SKM-1 treated with dmso at 0.1 percent for 144 hours (cell line): ENCODE measurements around the gene AHNAK2.
"Not testable (repeated sequence)": the region's sequence is repeated elsewhere in the genome, so short reads cannot be mapped to it uniquely, and the experiment has no call there.

Source experiments
- DNase-seq: peaks from one replicate; lab custom pipeline; 2025; ENCODE audit not compliant: unreplicated experiment; lab: John Stamatoyannopoulos, UW

The AHNAK2 gene

DNA sequence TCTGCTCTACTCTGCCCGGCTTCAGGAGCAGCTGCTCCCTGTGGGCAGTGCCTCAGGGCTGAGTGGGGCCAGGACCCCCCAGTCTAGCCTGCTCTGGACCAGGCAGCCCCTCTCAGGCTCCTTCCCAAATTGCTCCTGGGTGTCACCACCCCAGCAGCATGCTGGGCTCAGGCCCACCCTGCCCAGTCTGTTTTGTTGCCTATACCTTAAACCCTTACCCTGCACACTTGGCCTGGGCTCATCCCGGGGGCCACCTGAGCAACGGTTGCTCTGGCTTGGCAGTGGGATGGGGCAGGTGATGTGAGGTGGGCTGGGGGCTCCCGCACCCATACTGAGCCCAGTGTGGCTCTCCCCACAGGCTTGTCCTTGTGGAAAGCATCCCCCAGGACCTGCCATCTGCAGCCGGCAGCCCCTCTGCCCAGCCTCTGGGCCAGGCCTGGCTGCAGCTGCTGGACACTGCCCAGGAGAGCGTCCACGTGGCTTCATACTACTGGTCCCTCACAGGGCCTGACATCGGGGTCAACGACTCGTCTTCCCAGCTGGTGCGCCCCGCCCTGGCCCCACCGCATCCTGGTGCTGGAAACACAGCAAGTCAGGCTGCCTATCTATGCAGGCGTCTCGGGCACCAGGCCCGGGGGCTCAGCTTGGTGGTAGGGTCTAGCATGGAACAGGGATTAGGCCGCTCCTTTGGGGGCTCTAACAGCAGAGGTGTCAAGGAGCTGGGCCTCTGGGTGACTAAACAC is 49.6 kb downstream of the AHNAK2 start:
- no peak for DNase-seq

DNA sequence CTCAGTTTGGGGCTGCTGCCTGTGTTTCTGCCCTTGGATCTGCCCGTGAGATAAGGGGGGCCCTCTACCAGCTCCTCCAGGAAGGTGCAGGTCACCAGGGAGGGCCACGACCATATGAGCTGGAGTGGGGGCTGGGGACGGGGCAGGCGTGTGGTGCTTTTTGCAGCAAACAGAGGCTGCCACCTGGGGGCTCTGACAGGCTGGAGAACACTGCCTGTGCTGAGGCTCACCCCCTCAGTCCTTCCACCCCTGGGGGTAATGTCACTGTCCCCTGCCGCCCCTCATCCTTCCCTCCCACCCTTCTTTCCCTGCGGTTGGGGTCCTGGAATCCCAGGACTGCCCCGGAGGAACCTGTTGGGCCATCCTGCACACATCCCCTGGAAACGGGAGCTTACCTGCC is 50.3 kb downstream of the AHNAK2 start:
- DNase-seq = no peak

DNA sequence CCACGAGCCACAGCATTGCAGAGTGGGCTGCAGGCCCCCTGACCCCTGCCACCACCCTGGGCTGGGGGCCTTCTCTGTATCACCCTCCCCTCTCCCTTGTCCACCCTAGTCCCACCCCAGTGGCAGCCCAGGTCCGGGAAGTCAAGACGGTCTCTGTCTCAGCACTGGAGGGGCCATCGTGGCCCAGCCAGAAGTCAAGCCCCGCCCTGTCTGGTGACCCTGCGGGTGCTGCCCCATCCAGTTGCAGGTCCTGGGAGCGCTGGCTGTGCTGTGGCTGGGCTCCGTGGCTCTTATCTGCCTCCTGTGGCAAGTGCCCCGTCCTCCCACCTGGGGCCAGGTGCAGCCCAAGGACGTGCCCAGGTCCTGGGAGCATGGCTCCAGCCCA is 50.8 kb downstream of the AHNAK2 start:
- no peak for DNase-seq

DNA sequence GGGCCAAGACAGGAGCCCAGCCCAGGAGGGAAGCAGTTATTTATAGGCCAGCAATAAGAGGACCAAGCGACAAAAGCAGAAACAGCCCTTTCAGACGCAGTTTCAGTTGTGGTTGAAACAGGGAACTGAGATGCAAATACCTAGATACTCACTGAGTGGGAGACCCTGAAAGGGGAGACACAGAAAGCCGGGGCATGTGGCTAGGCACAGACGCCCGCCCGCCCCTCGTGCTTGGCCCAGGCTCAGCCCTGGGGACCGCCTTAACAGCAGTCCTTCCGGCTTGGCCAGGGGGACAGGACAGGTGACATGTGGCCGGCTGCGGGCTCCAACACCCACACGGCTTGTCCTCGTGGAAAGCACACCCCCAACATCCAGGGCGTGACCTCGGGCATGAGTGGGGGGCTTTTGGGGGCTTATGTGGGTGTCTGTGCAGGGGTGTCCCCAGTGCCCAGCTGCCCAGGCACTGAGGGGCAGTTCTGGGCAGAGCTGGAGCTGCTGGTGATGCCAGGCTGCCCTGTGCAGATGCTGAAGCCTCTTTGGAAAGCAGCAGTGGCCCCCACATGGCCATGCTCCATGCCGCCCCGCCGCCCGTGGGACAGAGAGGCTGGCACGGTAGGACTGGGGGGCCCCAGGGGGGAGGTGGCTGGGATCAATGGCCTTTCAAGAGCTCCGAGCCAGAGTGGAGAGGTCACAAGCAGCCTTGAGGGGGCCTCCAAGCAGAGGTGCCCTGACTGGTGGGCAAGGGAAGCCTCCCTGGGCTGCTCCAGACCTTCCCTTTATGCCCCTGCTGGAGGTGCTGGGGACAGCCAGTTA is 51.3 kb downstream of the AHNAK2 start:
- DNase-seq = peak; percentile 42

DNA sequence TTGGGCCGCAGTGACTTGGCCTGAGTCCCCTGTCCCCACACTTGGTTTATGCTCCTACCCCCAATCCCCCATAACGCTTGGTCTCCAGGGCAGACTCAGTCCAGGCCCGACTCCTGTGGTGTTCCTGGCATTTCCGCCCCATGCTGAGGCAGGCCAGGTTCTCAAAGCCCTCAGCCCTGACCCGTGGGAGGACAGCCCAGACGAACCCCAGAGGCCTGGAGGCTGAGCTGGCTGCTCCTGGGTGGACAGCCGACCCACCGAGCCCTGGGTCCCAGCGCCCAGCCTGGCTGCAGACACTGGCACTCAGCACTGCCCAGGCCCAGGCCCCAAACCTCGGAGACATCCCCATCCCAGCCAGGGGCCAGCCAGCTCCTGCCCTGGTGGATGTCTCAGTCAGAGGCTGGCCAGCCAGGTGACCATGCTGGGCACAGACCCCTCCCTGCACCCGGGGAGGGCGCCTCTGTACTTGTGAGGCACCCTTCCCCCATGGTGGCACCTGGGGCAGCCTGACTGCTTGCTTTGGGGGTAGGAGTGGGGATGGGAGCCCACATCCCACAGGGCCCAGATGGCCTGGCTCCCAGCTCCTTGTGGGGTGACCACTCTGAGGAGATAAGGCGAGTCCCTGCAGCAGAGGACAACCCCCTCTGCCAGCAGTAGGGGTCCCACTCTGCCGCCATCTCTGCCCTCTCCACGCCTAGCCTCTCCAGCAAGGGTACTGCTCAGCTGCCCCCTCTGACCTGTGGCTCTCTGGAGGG is 52.1 kb downstream of the AHNAK2 start:
- no peak for DNase-seq

DNA sequence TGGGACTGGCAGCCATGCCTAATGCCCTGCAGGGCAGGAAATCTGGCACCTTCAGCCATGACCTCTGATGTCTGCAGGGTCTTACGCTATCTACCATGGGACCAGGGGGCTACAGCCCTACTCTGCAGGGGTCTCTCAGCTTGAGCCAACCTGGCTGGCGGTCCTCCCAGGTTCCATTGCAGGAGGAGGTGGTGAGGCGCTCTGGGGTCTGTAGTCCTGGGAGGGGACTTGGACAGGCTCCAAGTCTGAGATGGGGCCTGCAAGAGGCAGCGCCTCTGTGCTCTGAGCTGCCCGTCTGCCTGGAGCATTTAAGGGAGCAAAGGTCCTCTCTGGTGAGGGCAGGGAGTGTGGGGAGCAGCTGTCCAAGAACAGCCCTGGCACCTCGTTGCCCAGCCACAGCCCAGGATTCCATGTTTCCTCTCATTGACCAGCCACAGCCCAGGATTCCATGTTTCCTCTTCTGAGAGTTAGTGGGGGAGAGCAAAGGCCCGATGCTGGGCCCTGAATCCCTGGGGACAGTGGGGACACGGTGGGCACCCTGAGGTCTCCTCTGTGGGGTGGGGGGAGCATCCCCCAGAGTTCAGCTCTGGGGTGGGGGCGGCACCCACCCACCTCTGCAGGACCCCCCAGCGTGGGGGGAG is 52.8 kb downstream of the AHNAK2 start:
- no peak for DNase-seq

DNA sequence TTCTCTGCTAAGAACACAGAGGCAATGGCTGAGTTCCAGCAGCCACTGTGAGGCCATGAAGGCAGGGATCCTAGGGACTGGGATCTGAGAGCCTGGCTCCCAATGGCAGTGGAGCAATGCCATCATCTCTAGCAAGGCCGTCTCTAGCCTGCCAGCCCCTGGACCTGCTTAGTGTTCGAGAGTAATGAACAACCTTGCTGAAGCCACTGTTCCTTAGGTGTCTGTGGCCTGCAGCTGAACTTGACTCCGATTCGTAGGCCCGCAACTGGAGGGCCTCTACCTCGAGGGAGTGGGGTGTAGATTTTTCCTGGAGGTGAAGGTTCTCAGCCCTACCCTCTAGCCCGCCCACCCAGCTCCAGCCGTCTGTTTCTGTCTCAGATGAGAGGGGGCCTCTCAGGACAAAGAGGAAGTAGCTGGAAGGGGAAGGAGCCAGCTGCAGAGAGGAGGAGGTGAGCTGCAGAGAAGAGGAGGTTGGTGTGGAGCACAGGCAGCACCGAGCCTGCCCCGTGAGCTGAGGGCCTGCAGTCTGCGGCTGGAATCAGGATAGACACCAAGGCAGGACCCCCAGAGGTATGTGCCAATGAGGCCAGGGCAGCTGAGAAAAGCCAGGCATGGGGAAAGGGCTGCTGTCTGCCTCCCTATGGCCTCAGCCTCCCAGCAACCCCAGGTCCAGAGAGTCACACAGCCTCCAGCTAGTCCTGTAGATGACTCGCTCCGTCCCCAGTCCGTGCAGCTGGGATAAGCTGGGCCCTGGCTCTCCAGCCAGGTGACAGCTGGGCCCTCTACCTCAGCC is 53.6 kb downstream of the AHNAK2 start, which contains the start of gene PLD4:
TSS of gene PLD4 (plus strand) at position 459 of the 793 bp plus-strand sequence. CDS start 2,262 bp downstream, outside the sequence.
- DNase-seq = peak; percentile 59

DNA sequence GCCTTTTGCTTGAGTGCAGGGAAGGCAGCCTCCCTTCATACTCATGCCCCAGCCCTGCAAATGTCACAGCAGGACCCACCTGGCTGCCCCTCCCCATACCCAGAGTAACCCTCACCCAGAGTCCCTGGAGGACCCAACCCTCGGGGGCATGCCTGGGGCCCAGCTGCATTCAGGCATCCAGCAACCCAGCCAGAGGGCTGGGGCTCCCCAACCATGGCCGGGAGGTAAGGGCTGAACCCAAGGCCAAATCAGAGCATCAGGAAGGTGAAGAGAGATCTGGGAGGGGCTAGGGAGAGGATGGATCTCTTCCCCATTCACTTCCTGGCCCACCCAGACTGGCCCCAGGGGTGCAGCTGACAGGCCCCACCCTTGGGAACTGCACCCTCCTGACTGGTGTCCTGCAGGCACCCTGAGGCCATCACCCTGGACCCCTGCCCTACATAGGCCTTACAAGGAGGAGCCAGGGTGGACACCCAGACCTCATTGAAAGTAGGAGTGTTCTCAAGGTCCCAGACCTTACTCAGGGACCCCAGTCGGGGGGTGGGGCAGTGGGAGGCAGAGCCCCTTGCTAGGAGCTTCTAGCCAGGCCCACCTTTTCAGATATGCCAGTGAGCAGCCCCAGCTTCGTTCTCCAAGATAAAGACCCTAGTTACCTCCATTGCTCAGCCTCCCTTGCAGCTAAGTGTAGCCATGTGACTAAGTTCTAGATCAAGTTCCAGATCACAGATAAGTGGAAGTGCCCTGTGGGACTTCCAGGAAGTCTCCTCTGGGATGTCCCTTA is 54.3 kb downstream of the AHNAK2 start:
- no peak for DNase-seq

DNA sequence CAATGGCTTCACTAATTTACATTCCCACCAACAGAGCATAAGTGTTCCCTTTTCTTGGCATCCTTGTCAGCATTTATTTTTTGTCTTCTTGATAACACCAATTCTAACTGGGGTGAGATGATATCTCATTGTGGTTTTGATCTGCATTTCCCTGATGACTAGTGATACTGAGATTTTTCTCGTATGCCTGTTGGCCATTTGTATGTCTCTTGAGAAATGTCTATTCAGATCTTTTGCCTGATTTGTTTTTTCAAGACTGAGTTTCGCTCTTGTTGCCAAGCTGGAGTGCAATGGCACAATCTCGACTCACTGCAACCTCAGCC is 58.2 kb downstream of the AHNAK2 start:
- DNase-seq = no peak

DNA sequence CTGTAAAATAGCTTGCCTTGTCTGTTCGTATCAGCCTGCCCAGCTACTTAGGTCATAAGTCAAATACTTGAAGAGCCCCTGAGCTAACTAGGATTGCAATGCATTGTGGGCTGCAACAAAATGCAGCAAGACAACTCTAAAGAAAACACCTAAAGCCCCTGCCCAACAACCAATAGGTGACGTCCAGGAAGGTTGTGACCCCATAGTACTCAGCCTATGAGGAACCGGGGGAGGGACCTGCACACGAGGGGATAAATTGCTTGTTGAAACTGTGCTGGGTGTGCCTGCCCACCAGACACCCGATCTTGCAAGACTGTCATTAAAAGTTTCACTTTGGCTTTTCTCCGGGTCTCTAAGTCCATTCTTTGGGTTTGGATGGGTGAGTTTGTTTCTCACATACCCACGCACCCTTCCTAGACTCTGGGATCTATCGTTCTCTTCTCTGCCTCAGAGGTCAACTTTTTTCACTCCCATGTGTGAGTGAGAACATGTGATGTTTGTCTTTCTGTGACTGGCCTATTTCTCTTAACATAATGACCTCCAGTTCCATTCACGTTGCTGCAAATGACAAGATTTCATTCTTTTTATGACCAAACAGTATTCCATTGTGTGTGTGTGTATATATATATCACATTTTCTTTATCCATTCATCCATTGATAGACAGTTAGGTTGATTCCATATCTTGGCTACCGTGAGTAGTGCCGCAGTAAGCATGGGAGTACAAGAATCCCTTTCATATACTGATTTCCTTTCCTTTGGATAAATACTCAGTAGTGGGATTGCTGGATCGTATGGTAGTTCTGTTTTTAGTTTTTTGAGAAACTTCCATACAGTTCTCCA is 58.8 kb downstream of the AHNAK2 start:
- DNase-seq = not testable (repeated sequence)

DNA sequence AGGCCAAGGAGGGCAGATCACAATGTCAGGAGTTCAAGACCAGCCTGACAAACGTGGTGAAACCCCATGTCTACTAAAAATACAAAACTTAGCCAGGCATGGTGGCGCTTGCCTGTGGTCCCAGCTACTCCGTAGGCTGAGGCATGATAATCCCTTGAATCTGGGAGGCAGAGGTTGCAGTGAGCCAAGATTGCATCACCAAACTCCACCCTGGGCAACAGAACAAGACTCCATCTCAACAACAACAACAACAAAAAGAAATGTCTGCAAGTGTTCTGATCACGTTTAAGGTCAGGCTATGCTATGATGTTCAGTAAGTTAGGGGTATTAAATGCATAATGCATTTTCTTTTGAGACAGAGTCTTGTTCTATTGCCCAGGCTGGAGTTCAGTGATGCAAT is 60.2 kb downstream of the AHNAK2 start:
- no peak for DNase-seq

DNA sequence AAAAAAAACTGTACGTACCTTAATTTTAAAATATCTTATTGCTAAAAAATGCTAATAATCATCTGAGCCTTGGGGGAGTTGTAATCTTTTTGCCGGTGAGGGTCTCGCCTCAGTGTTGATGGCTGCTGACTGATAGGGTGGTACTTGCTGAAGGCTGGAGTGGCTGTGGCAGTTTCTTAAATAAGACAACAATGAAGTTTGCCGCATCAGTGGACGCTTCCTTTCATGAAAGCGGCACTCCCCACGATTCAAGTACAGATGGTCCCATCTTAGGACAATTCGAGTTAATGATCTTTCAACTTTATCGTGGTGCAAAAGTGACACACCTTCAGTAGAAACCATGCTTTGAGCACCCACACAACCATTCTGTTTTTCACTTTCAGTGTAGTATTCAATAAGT is 61.1 kb downstream of the AHNAK2 start:
- no peak for DNase-seq

DNA sequence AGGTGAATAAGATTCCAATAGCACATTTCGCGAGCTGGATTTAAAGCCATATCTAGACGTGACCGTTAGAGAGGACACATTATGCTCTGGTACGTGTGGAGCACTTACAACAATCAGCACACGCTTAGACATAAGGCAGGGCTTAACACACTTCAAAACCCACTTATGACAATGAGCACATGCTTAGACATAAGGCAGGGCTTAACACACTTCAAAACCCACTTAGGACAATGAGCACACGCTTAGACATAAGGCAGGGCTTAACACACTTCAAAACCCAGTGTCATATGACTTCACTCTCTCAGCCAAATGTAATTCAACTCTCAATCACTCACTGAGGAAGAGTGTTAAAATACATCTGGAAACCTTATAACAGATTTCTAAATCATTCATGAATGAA is 64.7 kb downstream of the AHNAK2 start:
- DNase-seq = no peak

DNA sequence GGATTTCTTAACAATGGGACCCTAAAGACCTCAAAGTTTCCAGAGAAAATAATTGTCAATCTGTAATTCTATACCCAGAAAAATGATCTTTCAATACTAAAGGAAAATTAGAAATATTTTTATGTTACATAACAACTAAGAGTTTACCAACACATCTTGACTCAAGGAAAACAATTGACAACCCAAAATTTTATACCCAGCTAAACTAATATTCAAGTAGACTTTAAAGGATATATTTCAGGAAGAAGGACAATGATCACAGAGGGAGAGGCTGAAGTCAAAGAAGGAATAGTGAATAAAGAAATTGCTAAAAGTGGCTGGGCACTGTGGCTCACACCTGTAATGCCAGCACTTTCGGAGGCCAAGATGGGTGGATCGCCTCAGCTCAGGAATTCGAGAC is 66.1 kb downstream of the AHNAK2 start:
- no peak for DNase-seq

DNA sequence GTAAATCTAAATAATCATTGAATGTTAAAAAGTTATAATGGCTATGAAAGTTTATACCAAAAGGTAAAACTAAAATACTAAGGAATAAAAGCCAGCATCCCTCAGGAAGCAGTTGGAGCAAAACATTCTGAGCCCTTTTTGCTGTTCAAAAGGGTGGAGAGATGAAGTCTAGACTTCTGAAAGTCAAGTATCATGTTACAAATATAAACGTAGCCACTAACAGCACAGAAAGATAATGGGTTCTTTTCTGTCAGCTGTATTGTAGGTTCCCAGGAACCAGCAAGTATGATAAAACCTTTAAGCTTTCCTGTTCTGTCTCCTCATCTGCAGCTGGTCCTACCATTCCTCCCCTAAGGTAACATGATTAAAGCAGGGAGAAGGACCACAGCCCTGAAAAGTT is 69.9 kb downstream of the AHNAK2 start:
- DNase-seq = no peak

DNA sequence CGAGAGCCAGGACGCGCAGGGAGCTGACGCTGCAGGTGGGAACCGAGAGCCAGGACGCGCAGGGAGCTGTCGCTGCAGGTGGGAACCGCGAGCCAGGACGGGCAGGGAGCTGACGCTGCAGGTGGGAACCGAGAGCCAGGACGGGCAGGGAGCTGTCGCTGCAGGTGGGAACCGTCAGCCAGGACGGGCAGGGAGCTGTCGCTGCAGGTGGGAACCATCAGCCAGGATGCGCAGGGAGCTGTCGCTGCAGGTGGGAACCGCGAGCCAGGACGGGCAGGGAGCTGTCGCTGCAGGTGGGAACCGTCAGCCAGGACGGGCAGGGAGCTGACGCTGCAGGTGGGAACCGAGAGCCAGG is 72.6 kb downstream of the AHNAK2 start:
- not testable (repeated sequence) for DNase-seq

DNA sequence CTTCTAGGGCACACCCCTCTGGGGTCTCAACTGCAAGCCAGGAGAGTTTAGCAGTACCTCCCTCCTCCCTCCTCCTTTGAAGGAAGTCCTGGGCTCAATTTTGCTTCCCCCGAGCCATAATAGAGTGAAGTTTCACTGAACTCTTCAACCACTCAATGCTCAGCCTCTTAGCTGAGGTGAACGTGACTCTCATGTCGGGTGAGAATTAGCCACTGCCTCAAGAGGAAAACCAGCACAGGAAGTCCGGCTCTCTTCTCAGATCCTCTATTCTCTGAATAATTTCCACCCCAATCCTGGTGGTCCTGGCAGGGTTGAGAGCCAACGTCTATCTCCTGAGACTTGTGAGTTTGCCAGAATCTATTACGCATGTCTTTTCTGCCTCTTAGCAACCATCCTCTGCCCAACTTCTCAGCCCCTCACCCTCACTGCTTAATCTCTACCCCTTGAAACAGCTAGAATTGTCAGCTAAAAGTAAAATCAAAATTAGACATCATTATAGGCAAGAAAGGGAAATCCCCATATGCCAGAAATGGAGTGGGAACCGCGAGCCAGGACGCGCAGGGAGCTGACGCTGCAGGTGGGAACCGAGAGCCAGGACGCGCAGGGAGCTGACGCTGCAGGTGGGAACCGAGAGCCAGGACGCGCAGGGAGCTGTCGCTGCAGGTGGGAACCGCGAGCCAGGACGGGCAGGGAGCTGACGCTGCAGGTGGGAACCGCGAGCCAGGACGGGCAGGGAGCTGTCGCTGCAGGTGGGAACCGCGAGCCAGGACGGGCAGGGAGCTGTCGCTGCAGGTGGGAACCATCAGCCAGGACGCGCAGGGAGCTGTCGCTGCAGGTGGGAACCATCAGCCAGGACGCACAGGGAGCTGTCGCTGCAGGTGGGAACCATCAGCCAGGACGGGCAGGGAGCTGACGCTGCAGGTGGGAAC is 73.3 kb downstream of the AHNAK2 start:
- not testable (repeated sequence) for DNase-seq

DNA sequence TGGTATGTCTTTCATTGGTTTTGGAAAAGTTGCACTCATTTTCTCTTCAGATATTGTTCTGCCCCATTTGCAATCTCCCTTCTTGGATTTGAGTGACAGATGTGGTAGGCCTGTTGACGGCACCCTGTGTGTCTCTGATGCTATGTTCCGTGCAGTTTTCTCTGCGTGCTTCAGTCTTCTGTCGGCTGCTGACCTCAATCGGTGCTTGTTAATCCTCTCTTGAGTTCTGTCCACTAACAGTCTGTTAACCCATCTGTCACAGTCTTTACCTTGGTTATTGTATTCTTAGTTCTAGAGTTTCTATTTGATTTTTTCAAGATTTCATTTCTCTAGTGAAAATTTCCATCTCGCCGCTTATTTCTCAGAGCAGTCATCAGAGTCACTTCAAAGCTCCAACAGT is 74.2 kb downstream of the AHNAK2 start:
- DNase-seq = no peak
